Esophagus muscularis mucosa (tissue), 4 donors: ENCODE results near the gene LUC7L3. TPM values are rescaled to one million over a fixed set of nuclear protein-coding genes. Genes with fewer than 3 reads are reported as not detected.

Source experiments
- DNase-seq: peaks from one replicate; pipeline ENCODE4 v3.0.0-alpha.2; 2017; ENCODE audit errors: extremely low spot score
- H3K27ac ChIP-seq, 4 donors: fragments of 200-600 bp; sonication (generic); replicated peaks in 1 of 4; 1 replicate in 3 of 4; 2 replicates in 1 of 4; pipeline ENCODE4 v1.5.1; 2016 to 2019; ENCODE audit warnings: mild to moderate bottlenecking in 1 of 4
- H3K27me3 ChIP-seq, 4 donors: fragments of 200-600 bp; sonication (generic); one replicate each; pipeline versions ENCODE4 v1.5.1 to v1.6.0; 2016 to 2019
- H3K36me3 ChIP-seq, 4 donors: fragments of 200-600 bp; sonication (generic); one replicate each; pipeline ENCODE4 v1.5.1; 2016 to 2019
- H3K4me1 ChIP-seq, 4 donors: fragments of 200-600 bp; sonication (generic); one replicate each; pipeline ENCODE4 v1.5.1; 2016 to 2019
- H3K4me3 ChIP-seq, 4 donors: fragments of 200-600 bp; sonication (generic); 1 replicate in 2 of 4; 2 replicates in 2 of 4; pipeline ENCODE4 v1.5.1; 2016 to 2019; ENCODE audit warnings: mild to moderate bottlenecking in 4 of 4, moderate library complexity in 1 of 4
- H3K9me3 ChIP-seq, 4 donors: fragments of 200-600 bp; sonication (generic); 1 replicate in 3 of 4; 2 replicates in 1 of 4; pipeline ENCODE4 v1.5.1; 2016 to 2019
- EP300 ChIP-seq: sonication (generic); formaldehyde crosslinking; IDR thresholded peaks from one replicate; pipeline ENCODE4 v1.6.1; 2017; ENCODE audit warnings: antibody characterized with exemption
- POLR2A ChIP-seq: fragments of 450-650 bp; IDR thresholded peaks from one replicate; pipeline ENCODE4 v1.6.1; 2017; ENCODE audit warnings: antibody characterized with exemption, moderate library complexity, mild to moderate bottlenecking, low read depth
- POLR2AphosphoS5 ChIP-seq, 2 donors: sonication (generic); formaldehyde crosslinking; IDR thresholded peaks; one replicate each; pipeline ENCODE4 v1.6.1; 2017; ENCODE audit warnings: antibody characterized with exemption in 2 of 2
- WGBS: methylation state at CpG from one replicate; pipeline ENCODE4 v1.1.5; 2018; 5-methylcytosine and 5-hydroxymethylcytosine counted together
- intact Hi-C: fragments of 100-400 bp; cut with DNase I; formaldehyde crosslinking; loops from one replicate; pipeline ENCODE4 v1.15.1; 2023
- total RNA-seq, 4 donors: library from RNA; depleted of rRNA; stranded (reverse); fragments of >200 nt; gene quantifications; one replicate each; pipeline versions ENCODE4 v1.1.0 to v1.2.1, GENCODE V29; 2016
- TF ChIP-seq, protein P1 (sequence below), 3 experiments: fragments of 200-600 bp in 2 of 3; fragments of 450-650 bp in 1 of 3; sonication (generic) in 2 of 3; IDR thresholded peaks; one replicate each; pipeline ENCODE4 v1.5.1; 2017 to 2019; ENCODE audit warnings: antibody characterized with exemption in 3 of 3, mild to moderate bottlenecking in 2 of 3, moderate library complexity in 1 of 3

LUC7L3 gene
- total RNA-seq, 4 donors from 2014 or later, result 28.8 to 65.6 (median 38.9) TPM

DNA sequence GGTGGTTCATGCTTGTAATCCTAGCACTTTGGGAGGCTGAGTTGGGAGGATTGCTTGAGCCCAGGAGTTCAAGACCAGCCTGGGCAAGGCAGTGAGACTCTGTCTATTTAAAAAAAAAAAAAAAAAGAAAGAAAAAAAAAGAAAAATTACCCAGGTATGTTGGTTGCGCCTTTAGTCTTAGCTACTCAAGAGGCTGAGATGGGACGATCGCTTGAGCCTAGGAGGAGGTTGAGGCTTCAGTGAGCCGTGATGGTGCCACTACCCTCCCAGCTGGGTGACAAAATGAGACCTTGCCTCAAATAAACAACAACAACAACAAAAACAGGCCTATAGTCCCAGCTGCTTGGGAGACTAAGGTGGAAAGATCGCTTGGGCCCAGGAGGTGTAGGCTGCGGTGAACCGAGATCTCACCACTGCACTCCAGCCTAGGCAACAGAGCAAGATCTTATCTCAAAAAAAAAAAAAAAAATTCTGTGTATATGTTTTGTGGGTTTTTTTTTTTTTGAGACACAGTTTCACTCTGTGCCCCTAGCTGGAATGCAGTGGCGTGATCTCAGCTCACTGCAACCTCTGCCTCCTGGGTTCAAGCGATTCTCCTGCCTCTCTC, 60.4 kb downstream of the LUC7L3 start:
- WGBS, result 94% methylated on average over 9 of the region's 9 CpGs
- no peak overlapping the region for H3K27ac ChIP-seq
- intact Hi-C loops, result loop anchor here (5.0 kb wide), 1 partner anchor 177 kb away; no protein-coding TSS in a partner anchor
- H3K4me3 ChIP-seq, result no peak overlapping the region
- H3K9me3 ChIP-seq, result no peaks in the 10 kb centered on the region
- DNase-seq, result no peak
- H3K4me1 ChIP-seq, result peaks cover 0 to 11% (median 2%) of the 10 kb centered on the region in 4 donors
- no peaks in the 10 kb centered on the region for H3K36me3 ChIP-seq
- TF ChIP-seq POLR2AphosphoS5 (IDR thresholded peaks at IDR 0.05), result no peak
- TF ChIP-seq, protein P1, sequence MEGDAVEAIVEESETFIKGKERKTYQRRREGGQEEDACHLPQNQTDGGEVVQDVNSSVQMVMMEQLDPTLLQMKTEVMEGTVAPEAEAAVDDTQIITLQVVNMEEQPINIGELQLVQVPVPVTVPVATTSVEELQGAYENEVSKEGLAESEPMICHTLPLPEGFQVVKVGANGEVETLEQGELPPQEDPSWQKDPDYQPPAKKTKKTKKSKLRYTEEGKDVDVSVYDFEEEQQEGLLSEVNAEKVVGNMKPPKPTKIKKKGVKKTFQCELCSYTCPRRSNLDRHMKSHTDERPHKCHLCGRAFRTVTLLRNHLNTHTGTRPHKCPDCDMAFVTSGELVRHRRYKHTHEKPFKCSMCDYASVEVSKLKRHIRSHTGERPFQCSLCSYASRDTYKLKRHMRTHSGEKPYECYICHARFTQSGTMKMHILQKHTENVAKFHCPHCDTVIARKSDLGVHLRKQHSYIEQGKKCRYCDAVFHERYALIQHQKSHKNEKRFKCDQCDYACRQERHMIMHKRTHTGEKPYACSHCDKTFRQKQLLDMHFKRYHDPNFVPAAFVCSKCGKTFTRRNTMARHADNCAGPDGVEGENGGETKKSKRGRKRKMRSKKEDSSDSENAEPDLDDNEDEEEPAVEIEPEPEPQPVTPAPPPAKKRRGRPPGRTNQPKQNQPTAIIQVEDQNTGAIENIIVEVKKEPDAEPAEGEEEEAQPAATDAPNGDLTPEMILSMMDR (IDR thresholded peaks at IDR 0.05), result no peak
- TF ChIP-seq POLR2A, result no peak
- TF ChIP-seq EP300, result no peak
- H3K27me3 ChIP-seq, result peaks cover 0 to 5% (median 0%) of the 10 kb centered on the region in 4 donors

DNA sequence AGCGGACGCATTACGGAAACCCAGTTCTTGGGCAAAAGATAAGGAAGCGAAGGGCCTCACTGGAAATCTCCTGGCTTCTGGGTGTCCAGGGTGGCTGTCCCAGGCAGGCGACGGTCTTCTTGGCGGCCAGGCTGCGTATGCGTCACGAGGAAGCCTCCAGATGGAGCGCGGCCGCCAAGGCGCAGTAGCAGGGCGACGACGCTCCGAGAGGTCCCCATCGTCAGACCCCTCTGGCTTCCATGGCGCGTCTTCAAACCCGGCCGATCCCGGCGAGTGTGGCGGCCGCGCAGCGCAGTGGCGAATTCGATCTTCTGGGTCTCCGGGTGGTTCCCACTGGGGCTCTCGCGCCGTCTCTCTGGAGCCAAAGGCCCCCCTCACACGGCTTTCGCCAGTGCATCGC, 61.8 kb downstream of the LUC7L3 start:
- H3K4me3 ChIP-seq, result peak overlapping the region in 3 of 4 donors; percentile 27 to 43 (median 31)
- peaks cover 0 to 5% (median 0%) of the 10 kb centered on the region in 4 donors for H3K27me3 ChIP-seq
- no peak overlapping the region for H3K27ac ChIP-seq
- no peaks in the 10 kb centered on the region for H3K9me3 ChIP-seq
- no peak for DNase-seq
- H3K4me1 ChIP-seq, result peaks cover 9 to 24% (median 13%) of the 10 kb centered on the region in 4 donors
- TF ChIP-seq, protein P1 (IDR thresholded peaks at IDR 0.05), result no peak
- no peak for TF ChIP-seq EP300
- TF ChIP-seq POLR2A, result no peak
- TF ChIP-seq POLR2AphosphoS5 (IDR thresholded peaks at IDR 0.05), result no peak
- intact Hi-C loops, result loop anchor here (5.0 kb wide), 1 partner anchor 176 kb away; no protein-coding TSS in a partner anchor
- WGBS, result 55% methylated on average over 25 of the region's 38 CpGs
- no peaks in the 10 kb centered on the region for H3K36me3 ChIP-seq

DNA sequence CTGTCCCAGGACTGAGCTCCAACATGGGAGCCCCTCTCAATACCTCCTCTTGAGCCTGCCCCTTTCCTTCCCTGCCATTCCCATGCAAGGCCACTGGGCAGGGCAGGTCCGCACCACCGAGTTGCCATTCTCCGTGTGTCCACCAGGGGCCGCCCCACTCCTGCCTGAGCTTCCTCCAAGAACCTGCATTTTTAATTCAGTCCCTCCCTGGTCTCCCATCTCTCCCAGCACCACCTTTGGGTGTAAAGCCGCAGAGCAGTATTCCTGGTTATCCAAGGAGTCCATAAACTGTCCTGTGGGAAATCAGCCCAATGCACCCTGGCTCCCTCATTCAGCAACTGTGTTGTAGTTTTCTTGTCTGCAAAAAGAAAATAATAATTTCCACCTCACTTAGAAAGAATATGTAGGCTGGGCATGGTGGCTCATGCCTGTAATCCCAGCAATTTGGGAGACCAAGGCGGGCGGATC, 63.8 kb downstream of the LUC7L3 start:
- H3K4me3 ChIP-seq, result no peak overlapping the region
- H3K9me3 ChIP-seq, result no peaks in the 10 kb centered on the region
- WGBS, result 19% methylated on average over 7 of the region's 7 CpGs
- H3K36me3 ChIP-seq, result no peaks in the 10 kb centered on the region
- TF ChIP-seq, protein P1 (IDR thresholded peaks at IDR 0.05), result peak; percentile 95 to 100 (median 98)
- TF ChIP-seq POLR2AphosphoS5 (IDR thresholded peaks at IDR 0.05) (peak in 1 of 2 donors; percentile 37), EP300 (no peak), POLR2A (no peak)
- peaks cover 11 to 36% (median 23%) of the 10 kb centered on the region in 4 donors for H3K4me1 ChIP-seq
- peak; percentile 96 for DNase-seq
- intact Hi-C loops, result loop anchor here (5.0 kb wide), 1 partner anchor 174 kb away; no protein-coding TSS in a partner anchor
- H3K27me3 ChIP-seq, result peaks cover 0 to 5% (median 0%) of the 10 kb centered on the region in 4 donors
- H3K27ac ChIP-seq, result no peak overlapping the region

DNA sequence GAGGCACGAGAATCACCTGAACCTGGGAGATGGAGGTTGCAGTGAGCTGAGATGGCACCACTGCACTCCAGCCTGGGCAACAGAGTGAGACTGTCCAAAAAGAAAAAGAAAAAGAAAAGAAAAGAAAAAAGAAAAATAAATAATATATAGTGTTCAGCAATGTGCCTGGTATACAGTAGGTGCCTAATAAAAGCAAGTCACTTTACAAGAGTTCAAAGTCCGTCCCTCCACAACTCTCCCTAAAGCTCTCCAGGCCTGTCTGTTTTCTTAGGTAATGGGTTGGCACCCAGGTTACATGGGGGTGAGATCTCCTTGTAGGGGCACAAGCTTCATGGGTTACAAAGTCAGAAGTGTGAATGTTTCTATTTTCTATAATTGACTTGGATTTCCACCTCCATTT, 64.5 kb downstream of the LUC7L3 start:
- Histone ChIP-seq H3K27ac (no peak overlapping the region), H3K4me1 (peaks cover 11 to 36% (median 23%) of the 10 kb centered on the region in 4 donors), H3K4me3 (no peak overlapping the region), H3K27me3 (peaks cover 0 to 5% (median 0%) of the 10 kb centered on the region in 4 donors), H3K9me3 (no peaks in the 10 kb centered on the region), H3K36me3 (no peaks in the 10 kb centered on the region)
- 88% methylated on average over 2 of the region's 2 CpGs for WGBS
- no peak for DNase-seq
- TF ChIP-seq, protein P1 (IDR thresholded peaks at IDR 0.05), result no peak
- no peak for TF ChIP-seq POLR2A
- TF ChIP-seq EP300, result no peak
- TF ChIP-seq POLR2AphosphoS5 (IDR thresholded peaks at IDR 0.05), result no peak
- intact Hi-C loops, result loop anchor here (2.0 to 5.0 kb wide), 2 partner anchors 59 to 173 kb away; no protein-coding TSS in a partner anchor
